ENCODE measurements around the gene PRKN. TPM values are rescaled to one million over a fixed set of nuclear protein-coding genes. Genes with fewer than 3 reads are reported as not detected.

The PRKN gene
- total and polyA plus RNA-seq, 2 donors = 3.5 to 6.5 TPM

DNA sequence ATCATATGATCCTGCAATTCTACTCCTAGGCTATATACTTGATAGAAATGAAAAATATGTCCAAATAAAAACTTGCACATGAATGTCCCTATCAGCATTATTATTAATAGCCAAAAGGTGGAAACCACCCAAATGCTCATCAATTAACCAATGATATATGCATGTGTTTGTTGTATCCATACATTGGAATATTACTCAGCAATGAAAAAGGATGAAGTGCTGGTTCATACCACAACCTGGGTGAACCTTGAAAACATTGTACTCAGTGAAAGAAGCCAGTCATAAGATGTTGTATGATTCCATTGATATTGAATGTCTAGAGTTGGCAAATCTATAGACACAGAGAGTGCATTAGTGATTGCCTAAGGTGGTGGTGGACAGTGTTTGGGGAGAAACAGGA is 267.6 kb downstream of the PRKN start:
- H3K4me3 ChIP-seq (ENCODE audit: low read depth, low read length) = no peak overlapping the region
- H3K36me3 ChIP-seq (ENCODE audit: insufficient read depth) = no peaks in the 10 kb centered on the region
- no peak overlapping the region for H3K27ac ChIP-seq (ENCODE audit: low read depth)
- no peak for DNase-seq (ENCODE audit: extremely low spot score)
- no peaks in the 10 kb centered on the region for H3K4me1 ChIP-seq (ENCODE audit: insufficient read depth)

- 59% methylated on average over 9 of the region's 9 CpGs for WGBS
- Histone ChIP-seq H3K4me3 (ENCODE audit: low read depth, low read length) (no peak overlapping the region), H3K36me3 (ENCODE audit: insufficient read depth) (no peaks in the 10 kb centered on the region), H3K27ac (ENCODE audit: low read depth) (no peak overlapping the region), H3K4me1 (ENCODE audit: insufficient read depth) (no peaks in the 10 kb centered on the region)
- no peak for DNase-seq (ENCODE audit: extremely low spot score)
Measured at GRCh38 chr6:162450358-162450757, 277.2 kb downstream of the PRKN start.

DNA sequence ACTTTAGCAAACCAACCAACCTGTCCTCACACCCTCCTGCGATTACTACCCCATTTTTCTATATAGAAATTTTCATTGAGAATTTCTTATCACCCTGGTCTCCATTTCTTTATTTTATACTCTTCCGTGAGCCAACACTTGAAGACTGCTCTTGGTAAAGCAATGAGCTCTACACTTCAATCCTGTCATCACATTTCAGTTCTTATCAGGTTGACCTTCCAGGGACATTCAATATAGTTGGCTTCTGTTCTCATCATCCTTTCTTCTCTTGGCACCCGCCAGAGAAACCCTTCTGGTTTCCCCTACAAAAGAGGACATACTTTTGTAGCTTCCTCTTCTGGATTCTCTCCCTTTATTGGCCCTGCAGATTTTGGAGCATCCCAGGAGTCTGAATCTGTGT is 279.3 kb downstream of the PRKN start:
- 87% methylated on average over 3 of the region's 3 CpGs for WGBS
- no peaks in the 10 kb centered on the region for H3K4me1 ChIP-seq (ENCODE audit: insufficient read depth)
- H3K27ac ChIP-seq (ENCODE audit: low read depth) = no peak overlapping the region
- H3K4me3 ChIP-seq (ENCODE audit: low read depth, low read length) = no peak overlapping the region
- no peaks in the 10 kb centered on the region for H3K36me3 ChIP-seq (ENCODE audit: insufficient read depth)
- DNase-seq (ENCODE audit: extremely low spot score) = no peak

- Histone ChIP-seq H3K4me1 (ENCODE audit: insufficient read depth) (no peaks in the 10 kb centered on the region), H3K27ac (ENCODE audit: low read depth) (no peak overlapping the region), H3K4me3 (ENCODE audit: low read depth, low read length) (no peak overlapping the region), H3K36me3 (ENCODE audit: insufficient read depth) (no peaks in the 10 kb centered on the region)
- DNase-seq (ENCODE audit: extremely low spot score) = no peak
- 77% methylated on average over 10 of the region's 10 CpGs for WGBS
Measured at GRCh38 chr6:162443101-162443500, 284.5 kb downstream of the PRKN start.

GRCh38 chr6:162442687-162443086 is 284.9 kb downstream of the PRKN start:
- WGBS = 59% methylated on average over 6 of the region's 6 CpGs
- Histone ChIP-seq H3K36me3 (ENCODE audit: insufficient read depth) (no peaks in the 10 kb centered on the region), H3K4me3 (ENCODE audit: low read depth, low read length) (no peak overlapping the region), H3K27ac (ENCODE audit: low read depth) (no peak overlapping the region), H3K4me1 (ENCODE audit: insufficient read depth) (no peaks in the 10 kb centered on the region)
- no peak for DNase-seq (ENCODE audit: extremely low spot score)

- no peaks in the 10 kb centered on the region for H3K4me1 ChIP-seq (ENCODE audit: insufficient read depth)
- H3K27ac ChIP-seq (ENCODE audit: low read depth) = no peak overlapping the region
- no peak overlapping the region for H3K4me3 ChIP-seq (ENCODE audit: low read depth, low read length)
- no peaks in the 10 kb centered on the region for H3K36me3 ChIP-seq (ENCODE audit: insufficient read depth)
- DNase-seq (ENCODE audit: extremely low spot score) = no peak
- 75% methylated on average over 5 of the region's 5 CpGs for WGBS
Measured at GRCh38 chr6:162441991-162442390, 285.6 kb downstream of the PRKN start.

DNA sequence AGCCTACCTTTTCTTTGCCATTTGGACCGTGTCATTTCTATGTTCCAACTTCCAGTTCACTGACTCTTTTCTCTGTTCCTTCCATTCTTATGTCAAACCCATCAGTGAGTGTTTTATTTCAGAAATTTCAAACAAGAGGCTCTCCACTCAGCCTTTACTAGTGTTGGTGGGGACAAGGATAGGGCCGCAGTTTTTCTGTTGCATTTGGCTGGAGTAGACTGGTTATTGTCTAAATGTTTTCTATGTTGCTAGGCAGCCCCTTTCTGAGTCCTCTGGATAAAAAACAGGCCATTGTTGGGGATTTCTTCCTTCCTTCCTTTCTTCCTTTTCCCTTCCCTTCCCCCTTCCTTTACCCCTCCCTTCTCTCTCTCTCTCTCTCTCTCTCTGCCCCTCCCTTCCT is 288.6 kb downstream of the PRKN start:
- Histone ChIP-seq H3K4me3 (ENCODE audit: low read depth, low read length) (no peak overlapping the region), H3K36me3 (ENCODE audit: insufficient read depth) (no peaks in the 10 kb centered on the region), H3K27ac (ENCODE audit: low read depth) (no peak overlapping the region), H3K4me1 (ENCODE audit: insufficient read depth) (no peaks in the 10 kb centered on the region)
- 51% methylated on average over 2 of the region's 2 CpGs for WGBS
- no peak for DNase-seq (ENCODE audit: extremely low spot score)

- no peak overlapping the region for H3K27ac ChIP-seq (ENCODE audit: low read depth)
- H3K36me3 ChIP-seq (ENCODE audit: insufficient read depth) = no peaks in the 10 kb centered on the region
- DNase-seq (ENCODE audit: extremely low spot score) = no peak
- no peaks in the 10 kb centered on the region for H3K4me1 ChIP-seq (ENCODE audit: insufficient read depth)
- no peak overlapping the region for H3K4me3 ChIP-seq (ENCODE audit: low read depth, low read length)
Measured at GRCh38 chr6:162435071-162435470, 292.5 kb downstream of the PRKN start.

- Histone ChIP-seq H3K27ac (ENCODE audit: low read depth) (no peak overlapping the region), H3K36me3 (ENCODE audit: insufficient read depth) (no peaks in the 10 kb centered on the region), H3K4me1 (ENCODE audit: insufficient read depth) (no peaks in the 10 kb centered on the region), H3K4me3 (ENCODE audit: low read depth, low read length) (no peak overlapping the region)
- 80% methylated on average over 4 of the region's 4 CpGs for WGBS
- no peak for DNase-seq (ENCODE audit: extremely low spot score)
Measured at GRCh38 chr6:162421004-162421403, 306.6 kb downstream of the PRKN start.

- 54% methylated on average over 7 of the region's 7 CpGs for WGBS
- Histone ChIP-seq H3K36me3 (ENCODE audit: insufficient read depth) (no peaks in the 10 kb centered on the region), H3K4me1 (ENCODE audit: insufficient read depth) (no peaks in the 10 kb centered on the region), H3K4me3 (ENCODE audit: low read depth, low read length) (no peak overlapping the region), H3K27ac (ENCODE audit: low read depth) (no peak overlapping the region)
- DNase-seq (ENCODE audit: extremely low spot score) = no peak
Measured at GRCh38 chr6:162416831-162417537, 310.6 kb downstream of the PRKN start.

GRCh38 chr6:162416307-162416706 is 311.3 kb downstream of the PRKN start:
- no peaks in the 10 kb centered on the region for H3K4me1 ChIP-seq (ENCODE audit: insufficient read depth)
- H3K27ac ChIP-seq (ENCODE audit: low read depth) = no peak overlapping the region
- WGBS = 87% methylated on average over 2 of the region's 2 CpGs
- H3K4me3 ChIP-seq (ENCODE audit: low read depth, low read length) = no peak overlapping the region
- DNase-seq (ENCODE audit: extremely low spot score) = no peak
- H3K36me3 ChIP-seq (ENCODE audit: insufficient read depth) = no peaks in the 10 kb centered on the region

DNA sequence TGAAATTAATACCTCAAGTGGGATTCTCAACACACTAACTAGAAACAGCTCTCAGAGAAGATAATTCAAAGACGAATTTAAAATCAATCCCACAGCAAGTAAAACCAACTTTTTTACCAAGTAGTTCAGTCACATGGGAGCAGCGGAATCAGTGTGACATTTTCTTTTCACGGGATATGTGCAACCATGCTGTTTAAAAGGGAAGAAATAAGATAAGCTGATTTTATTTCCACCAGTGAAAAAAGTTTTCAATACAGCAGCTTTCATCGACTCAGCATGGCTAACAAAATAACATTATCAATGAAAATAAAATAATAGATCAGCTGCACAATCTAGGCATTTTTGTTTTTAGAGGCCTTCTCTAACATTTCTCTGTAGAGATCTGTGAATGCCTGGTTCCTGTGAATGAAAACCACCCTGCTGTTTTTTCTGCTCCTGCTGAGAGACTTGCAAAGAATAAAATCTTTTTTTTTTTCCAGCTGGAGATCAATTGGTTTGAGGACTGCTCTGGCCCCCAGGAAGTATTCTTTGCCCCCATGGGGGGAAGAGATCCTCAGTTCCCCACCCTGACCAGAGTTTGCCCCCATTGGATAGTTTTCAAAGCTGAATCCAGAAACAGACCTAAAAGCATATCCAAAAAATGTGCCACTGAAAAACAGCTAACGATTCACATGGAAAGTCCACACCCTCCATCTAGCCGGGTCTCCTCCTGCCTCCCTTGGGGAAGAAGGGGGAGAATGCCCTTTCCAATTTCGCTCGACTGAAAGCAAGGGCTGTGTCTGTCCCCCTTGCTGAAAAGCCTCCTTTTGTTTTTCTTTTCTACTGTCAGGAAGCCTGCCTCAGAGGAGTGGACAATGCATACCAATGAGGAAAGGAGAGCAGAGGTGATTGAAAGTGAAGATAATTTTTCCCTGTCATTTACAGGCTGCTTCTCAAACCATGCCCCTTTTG is 317.6 kb downstream of the PRKN start:
- Histone ChIP-seq H3K27ac (ENCODE audit: low read depth) (no peak overlapping the region), H3K4me1 (ENCODE audit: insufficient read depth) (no peaks in the 10 kb centered on the region), H3K36me3 (ENCODE audit: insufficient read depth) (no peaks in the 10 kb centered on the region), H3K4me3 (ENCODE audit: low read depth, low read length) (no peak overlapping the region)
- no peak for DNase-seq (ENCODE audit: extremely low spot score)
- 61% methylated on average over 8 of the region's 8 CpGs for WGBS

DNA sequence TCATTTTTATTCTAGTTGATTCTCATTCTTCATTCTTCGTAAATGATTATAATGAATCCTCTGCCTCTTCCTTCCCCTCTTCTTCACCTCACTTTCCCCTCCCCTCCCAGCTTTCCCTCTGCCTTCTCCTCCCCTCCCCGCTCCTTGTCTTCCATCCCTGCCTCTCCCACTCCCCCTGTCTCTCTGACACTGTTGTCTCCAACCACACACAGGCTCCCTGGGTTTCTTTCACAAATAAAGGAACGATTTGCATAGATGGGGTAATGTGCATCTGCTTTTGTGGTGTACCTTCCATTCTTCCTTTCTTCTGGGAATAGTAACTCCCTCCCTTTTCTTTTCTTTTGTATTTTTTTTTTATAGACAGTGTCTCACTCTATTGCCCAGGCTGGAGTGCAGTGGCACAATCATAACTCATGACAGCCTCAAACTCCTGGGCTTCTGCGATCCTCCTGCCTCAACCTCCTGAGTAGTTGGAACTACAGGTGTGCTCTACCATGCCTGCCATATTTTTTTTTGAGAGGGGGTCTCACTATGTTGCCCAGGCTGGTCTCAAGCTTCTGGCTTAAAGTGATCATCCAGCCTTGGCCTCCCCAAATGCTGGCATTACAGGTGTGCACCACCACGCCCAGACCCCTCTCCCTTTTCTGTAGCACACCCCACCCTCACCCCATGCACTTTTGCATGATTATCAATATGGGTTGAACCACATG is 318.6 kb downstream of the PRKN start:
- Histone ChIP-seq H3K4me1 (ENCODE audit: insufficient read depth) (no peaks in the 10 kb centered on the region), H3K36me3 (ENCODE audit: insufficient read depth) (no peaks in the 10 kb centered on the region), H3K4me3 (ENCODE audit: low read depth, low read length) (no peak overlapping the region), H3K27ac (ENCODE audit: low read depth) (no peak overlapping the region)
- no peak for DNase-seq (ENCODE audit: extremely low spot score)
- 87% methylated on average over 5 of the region's 5 CpGs for WGBS

DNA sequence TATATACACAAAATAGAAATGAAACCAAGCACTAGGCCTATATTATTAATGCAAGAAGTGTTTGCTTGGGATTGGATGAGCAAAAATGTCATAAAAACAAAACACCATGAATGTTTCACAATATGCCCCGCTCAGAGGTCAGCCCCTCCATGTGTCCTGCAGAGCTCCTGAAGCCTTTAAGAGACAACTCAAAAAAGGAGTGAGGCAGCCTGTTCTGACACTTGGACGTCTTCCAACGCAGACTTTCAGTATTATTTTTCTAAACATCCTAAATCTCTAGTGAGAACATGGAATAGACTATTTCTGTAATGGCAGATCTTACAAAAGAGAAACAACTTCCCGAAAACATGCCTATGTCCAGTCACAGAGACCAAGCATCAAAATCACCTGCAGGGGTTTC is 322.6 kb downstream of the PRKN start:
- Histone ChIP-seq H3K27ac (ENCODE audit: low read depth) (no peak overlapping the region), H3K4me3 (ENCODE audit: low read depth, low read length) (no peak overlapping the region), H3K4me1 (ENCODE audit: insufficient read depth) (no peaks in the 10 kb centered on the region), H3K36me3 (ENCODE audit: insufficient read depth) (no peaks in the 10 kb centered on the region)
- 47% methylated on average over 4 of the region's 4 CpGs for WGBS
- DNase-seq (ENCODE audit: extremely low spot score) = no peak
